B cell (primary cell): Measurements from ENCODE around the gene CEP43. TPM values are rescaled to one million over a fixed set of nuclear protein-coding genes. Genes with fewer than 3 reads are reported as not detected.

Source experiments
- ATAC-seq: fragments of 200-7000 bp; cut with Tn5 transposase; one replicate; pipeline ENCODE4 v1.10.0; 2021; ENCODE audit warnings: low read depth, mild to moderate bottlenecking, moderate number of reproducible peaks, moderate library complexity
- CTCF ChIA-PET: fragments of 350-600 bp; sonication (Branson Sonifier 250); formaldehyde crosslinking; loops from one replicate; lab custom pipeline; 2021; ENCODE audit warnings: antibody characterized with exemption, inconsistent platforms; lab: Charles Lee
- POLR2A ChIA-PET: fragments of 350-600 bp; sonication (Branson Sonifier 250); formaldehyde crosslinking; loops from one replicate; lab custom pipeline; 2021; ENCODE audit warnings: antibody characterized with exemption; lab: Charles Lee
- DNase-seq: peaks from one replicate; pipeline ENCODE4 v3.0.0; 2013
- H2AFZ ChIP-seq: 2 replicates; pipeline ENCODE4 v1.6.1; 2012; ENCODE audit warnings: mild to moderate bottlenecking, low read depth, low read length; ENCODE audit not compliant: insufficient read depth, poor library complexity, severe bottlenecking
- H3K27ac ChIP-seq, 2 donors: 1 replicate in 1 of 2; 2 replicates in 1 of 2; pipeline ENCODE4 v1.5.1; 2012 to 2013; ENCODE audit warnings: low read length in 2 of 2, mild to moderate bottlenecking in 2 of 2, moderate library complexity in 1 of 2
- H3K27me3 ChIP-seq, 4 experiments: fragments of 200-600 bp in 1 of 4; sonication (generic) in 1 of 4; replicated peaks in 1 of 4; 1 replicate in 2 of 4; 2 replicates in 2 of 4; pipeline versions ENCODE4 v1.6.1 to v1.7.0; 2013 to 2016; ENCODE audit warnings: low read length in 3 of 4, mild to moderate bottlenecking in 2 of 4, mixed read lengths in 1 of 4, moderate library complexity in 1 of 4; ENCODE audit not compliant: insufficient read depth in 4 of 4, control insufficient read depth in 3 of 4; ENCODE audit errors: control extremely low read depth in 1 of 4
- H3K36me3 ChIP-seq, 2 experiments: replicated peaks in 1 of 2; 1 replicate in 1 of 2; 2 replicates in 1 of 2; pipeline versions ENCODE4 v1.6.1 to v1.7.1; 2013; ENCODE audit warnings: low read length in 1 of 2; ENCODE audit not compliant: insufficient read depth in 2 of 2, control insufficient read depth in 1 of 2; ENCODE audit errors: control extremely low read depth in 1 of 2, extremely low read depth in 1 of 2
- H3K4me1 ChIP-seq, 2 donors: fragments of 200-600 bp in 1 of 2; sonication (generic) in 1 of 2; 1 replicate in 1 of 2; 2 replicates in 1 of 2; pipeline versions ENCODE4 v1.5.1 to v1.6.1; 2013 to 2017; ENCODE audit warnings: low read length in 2 of 2; ENCODE audit not compliant: control insufficient read depth in 2 of 2, insufficient read depth in 2 of 2
- H3K4me2 ChIP-seq: replicated peaks from 2 replicates; pipeline ENCODE3; 2012; ENCODE audit warnings: mild to moderate bottlenecking, low read depth, low read length; ENCODE audit not compliant: poor library complexity, severe bottlenecking
- H3K4me3 ChIP-seq, 5 experiments: fragments of 200-600 bp in 1 of 5; sonication (generic) in 1 of 5; 1 replicate in 3 of 5; 2 replicates in 2 of 5; pipeline versions ENCODE4 v1.5.1 to v1.7.0; 2011 to 2016; ENCODE audit warnings: low read length in 4 of 5, mild to moderate bottlenecking in 4 of 5, low read depth in 2 of 5, control low read depth in 1 of 5, moderate library complexity in 1 of 5; ENCODE audit not compliant: insufficient read depth in 1 of 5; ENCODE audit errors: control extremely low read depth in 1 of 5, extremely low read depth in 1 of 5
- H3K79me2 ChIP-seq: fragments of 200-600 bp; sonication (generic); one replicate; pipeline ENCODE4 v1.6.0; 2016; ENCODE audit warnings: low read length; ENCODE audit not compliant: control insufficient read depth, insufficient read depth
- H3K9ac ChIP-seq: fragments of 200-600 bp; sonication (generic); 2 replicates; pipeline ENCODE4 v1.6.1; 2017; ENCODE audit warnings: mild to moderate bottlenecking, low read length, moderate library complexity
- H3K9me3 ChIP-seq, 3 donors: one replicate each; pipeline versions ENCODE4 v1.6.1 to v1.7.1; 2013; ENCODE audit warnings: low read length in 2 of 3; ENCODE audit not compliant: control insufficient read depth in 2 of 3, insufficient read depth in 1 of 3; ENCODE audit errors: control extremely low read depth in 1 of 3
- H4K20me1 ChIP-seq: 2 replicates; pipeline ENCODE4 v1.6.0; 2012; ENCODE audit warnings: mild to moderate bottlenecking, low read length; ENCODE audit not compliant: insufficient read depth, control insufficient read depth, poor library complexity, severe bottlenecking
- H3K27ac Mint-ChIP-seq: one replicate; pipeline ENCODE4 v1.8.0; 2021; ENCODE audit warnings: mixed read lengths
- H3K27me3 Mint-ChIP-seq: one replicate; pipeline ENCODE4 v1.8.0; 2021; ENCODE audit warnings: mixed read lengths
- H3K4me1 Mint-ChIP-seq: one replicate; pipeline ENCODE4 v1.8.0; 2021; ENCODE audit warnings: mixed read lengths
- H3K4me3 Mint-ChIP-seq: one replicate; pipeline ENCODE4 v1.8.0; 2021; ENCODE audit warnings: mixed read lengths
- H3K9me3 Mint-ChIP-seq: one replicate; pipeline ENCODE4 v1.8.0; 2022; ENCODE audit warnings: mixed read lengths; ENCODE audit not compliant: insufficient read depth
- EZH2 ChIP-seq: IDR thresholded peaks from 2 replicates; pipeline ENCODE4 v1.6.1; 2012; ENCODE audit warnings: borderline replicate concordance, low read depth, mild to moderate bottlenecking, moderate library complexity, low read length; ENCODE audit not compliant: insufficient read depth, poor library complexity, severe bottlenecking
- WGBS: methylation state at CpG from one replicate; pipeline ENCODE4 v1.1.5; 2013; ENCODE audit warnings: missing lambda C conversion rate; ENCODE audit not compliant: insufficient coverage; 5-methylcytosine and 5-hydroxymethylcytosine counted together
- intact Hi-C: fragments of 100-400 bp; cut with micrococcal nuclease; formaldehyde crosslinking; loops from one replicate; pipeline ENCODE4 v1.10.0; 2022
- polyA plus RNA-seq: library from polyadenylated mRNA; depleted of rRNA; stranded (reverse); fragments of >200 nt; gene quantifications from 2 replicates; pipeline ENCODE4 v1.2.3, GENCODE V29; 2012
- total RNA-seq, 2 donors: library from RNA; stranded (reverse); fragments of 120-200 nt in 1 of 2; gene quantifications; 1 replicate in 1 of 2; 2 replicates in 1 of 2; pipeline versions ENCODE4 v1.2.3 to v1.2.4, GENCODE V29; 2013 to 2022
- TF ChIP-seq, protein P1 (sequence below): fragments of 200-600 bp; IDR thresholded peaks from one replicate; pipeline ENCODE4 v1.8.0; 2022; ENCODE audit warnings: antibody characterized with exemption, mild to moderate bottlenecking

Gene CEP43
- total and polyA plus RNA-seq, 2 donors (not counting 1 experiment from before 2014, with no cell fraction given): 10.1 to 39.7 TPM

DNA sequence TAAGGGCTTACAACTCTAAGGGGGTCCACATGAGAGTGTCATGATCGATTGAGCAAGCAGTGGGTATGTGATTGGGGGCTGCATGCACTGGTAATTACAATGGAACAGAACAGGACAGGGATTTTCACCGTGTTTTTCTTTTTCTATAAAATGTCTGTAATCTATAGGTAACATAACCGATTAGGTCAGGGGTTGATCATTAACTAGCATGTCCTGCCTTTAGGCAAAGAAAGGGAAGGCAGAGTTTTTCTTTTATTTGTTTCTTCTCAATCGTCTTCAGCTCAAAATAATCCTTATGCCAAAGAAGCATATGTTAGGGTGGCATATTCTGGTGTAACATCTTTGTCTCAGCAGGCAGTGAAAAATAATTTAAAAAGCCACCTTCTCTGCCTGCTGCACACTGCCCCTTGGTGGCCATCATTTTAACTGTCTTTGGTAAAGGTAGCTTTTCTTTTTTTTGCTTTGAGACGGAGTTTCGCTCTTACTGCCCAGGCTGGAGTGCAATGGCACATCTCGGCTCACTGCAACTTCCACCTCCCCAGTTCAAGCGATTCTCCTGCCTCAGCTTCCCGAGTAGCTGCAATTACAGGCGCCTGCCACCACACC lies 9.7 kb upstream of the CEP43 start:
- intact Hi-C loops: loop anchor here (1.0 to 5.0 kb wide), 5 partner anchors 38 to 298 kb away; no protein-coding TSS in a partner anchor
- peak overlapping the region; percentile 0 for H3K27ac Mint-ChIP-seq
- 50% methylated on average over 5 of the region's 10 CpGs for WGBS

DNA sequence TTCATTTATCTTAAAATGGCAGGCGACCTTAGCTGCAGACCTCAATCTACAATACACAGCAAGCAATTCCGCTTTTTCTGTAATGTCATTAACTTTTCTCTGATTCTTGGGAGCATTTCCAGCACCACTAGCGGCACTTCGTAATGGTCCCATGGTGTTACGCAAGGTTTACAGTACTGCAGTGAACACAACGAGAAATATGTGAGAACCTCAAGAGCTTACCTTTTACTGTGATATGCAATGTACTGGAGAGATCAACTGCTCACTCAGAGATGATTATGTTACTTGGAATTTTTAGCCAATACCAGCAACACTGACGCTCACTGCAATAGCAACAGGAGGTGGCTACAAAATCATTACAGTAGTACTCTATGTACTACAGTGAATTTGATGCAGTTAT lies 2.8 kb upstream of the CEP43 start:
- 97% methylated on average over 6 of the region's 7 CpGs for WGBS
- Histone ChIP-seq H4K20me1 (no peaks in the 10 kb centered on the region), H2AFZ (no peak overlapping the region), H3K4me2 (no peak overlapping the region), H3K27me3 (no peaks in the 10 kb centered on the region), H3K79me2 (peaks cover 63% of the 10 kb centered on the region), H3K9ac (no peak overlapping the region), H3K9me3 (no peaks in the 10 kb centered on the region), H3K27ac (no peak overlapping the region), H3K4me3 (no peak overlapping the region), H3K4me1 (peaks cover 18 to 19% of the 10 kb centered on the region in 2 donors), H3K36me3 (peaks cover 0 to 2% of the 10 kb centered on the region in 2 experiments)
- TF ChIP-seq, protein P1, sequence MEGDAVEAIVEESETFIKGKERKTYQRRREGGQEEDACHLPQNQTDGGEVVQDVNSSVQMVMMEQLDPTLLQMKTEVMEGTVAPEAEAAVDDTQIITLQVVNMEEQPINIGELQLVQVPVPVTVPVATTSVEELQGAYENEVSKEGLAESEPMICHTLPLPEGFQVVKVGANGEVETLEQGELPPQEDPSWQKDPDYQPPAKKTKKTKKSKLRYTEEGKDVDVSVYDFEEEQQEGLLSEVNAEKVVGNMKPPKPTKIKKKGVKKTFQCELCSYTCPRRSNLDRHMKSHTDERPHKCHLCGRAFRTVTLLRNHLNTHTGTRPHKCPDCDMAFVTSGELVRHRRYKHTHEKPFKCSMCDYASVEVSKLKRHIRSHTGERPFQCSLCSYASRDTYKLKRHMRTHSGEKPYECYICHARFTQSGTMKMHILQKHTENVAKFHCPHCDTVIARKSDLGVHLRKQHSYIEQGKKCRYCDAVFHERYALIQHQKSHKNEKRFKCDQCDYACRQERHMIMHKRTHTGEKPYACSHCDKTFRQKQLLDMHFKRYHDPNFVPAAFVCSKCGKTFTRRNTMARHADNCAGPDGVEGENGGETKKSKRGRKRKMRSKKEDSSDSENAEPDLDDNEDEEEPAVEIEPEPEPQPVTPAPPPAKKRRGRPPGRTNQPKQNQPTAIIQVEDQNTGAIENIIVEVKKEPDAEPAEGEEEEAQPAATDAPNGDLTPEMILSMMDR: no peak
- Mint-ChIP-seq H3K9me3 (no peaks in the 10 kb centered on the region), H3K4me3 (peak overlapping the region; percentile 14), H3K27me3 (no peaks in the 10 kb centered on the region), H3K27ac (no peak overlapping the region), H3K4me1 (peaks cover 23% of the 10 kb centered on the region)
- ATAC-seq (no peak), DNase-seq (no peak)
- intact Hi-C loops: loop anchor here (5.0 kb wide), 1 partner anchor 101 kb away; no protein-coding TSS in a partner anchor
- CTCF ChIA-PET: interaction anchor here (0.7 to 1.6 kb wide), 6 partner anchors 43 to 221 kb away, joined by 3 to 8 read pairs (median 4); no protein-coding TSS in a partner anchor
- POLR2A ChIA-PET: no interaction called here

More for the DNA sequence above, 9.7 kb upstream of the CEP43 start:
- Histone ChIP-seq H3K36me3 (no peaks in the 10 kb centered on the region), H2AFZ (no peak overlapping the region), H3K27me3 (no peaks in the 10 kb centered on the region), H3K79me2 (peaks cover 34% of the 10 kb centered on the region), H3K4me1 (no peaks in the 10 kb centered on the region), H3K27ac (no peak overlapping the region), H3K4me3 (no peak overlapping the region), H4K20me1 (no peaks in the 10 kb centered on the region), H3K4me2 (no peak overlapping the region), H3K9ac (no peak overlapping the region), H3K9me3 (no peaks in the 10 kb centered on the region)
- ATAC-seq (peak; percentile 86), DNase-seq (peak; percentile 74)
- ChIA-PET POLR2A (interaction anchor here (0.9 to 1.3 kb wide), 3 partner anchors 34 to 215 kb away, joined by 3 to 9 read pairs (median 3); partner anchors contain the start of gene RNASET2), CTCF (interaction anchor here (0.6 to 8.7 kb wide), 58 partner anchors 8 to 533 kb away, joined by 3 to 130 read pairs (median 5); partner anchors contain the start of genes CCR6, CEP43 and RNASET2)
- no peaks in the 10 kb centered on the region for H3K9me3 Mint-ChIP-seq
- no peak for TF ChIP-seq EZH2
- TF ChIP-seq, protein P1: peak; percentile 78
- H3K4me1 Mint-ChIP-seq: peaks cover 7% of the 10 kb centered on the region
- no peak overlapping the region for H3K4me3 Mint-ChIP-seq
- no peaks in the 10 kb centered on the region for H3K27me3 Mint-ChIP-seq
